Vein endothelial cell (primary cell): ENCODE data around the gene RARS2. TPM values are rescaled to one million over a fixed set of nuclear protein-coding genes. Genes with fewer than 3 reads are reported as not detected.

Experiments used
- small RNA-seq: library from RNA; depleted of rRNA; stranded (forward); fragments of <200 nt; gene quantifications from one replicate; pipeline ENCODE3, GENCODE V24; 2012
- total RNA-seq: library from RNA; depleted of rRNA; stranded (reverse); fragments of >200 nt; gene quantifications from 2 replicates; pipeline ENCODE4 v1.2.3, GENCODE V29; 2012

Gene RARS2, protein sequence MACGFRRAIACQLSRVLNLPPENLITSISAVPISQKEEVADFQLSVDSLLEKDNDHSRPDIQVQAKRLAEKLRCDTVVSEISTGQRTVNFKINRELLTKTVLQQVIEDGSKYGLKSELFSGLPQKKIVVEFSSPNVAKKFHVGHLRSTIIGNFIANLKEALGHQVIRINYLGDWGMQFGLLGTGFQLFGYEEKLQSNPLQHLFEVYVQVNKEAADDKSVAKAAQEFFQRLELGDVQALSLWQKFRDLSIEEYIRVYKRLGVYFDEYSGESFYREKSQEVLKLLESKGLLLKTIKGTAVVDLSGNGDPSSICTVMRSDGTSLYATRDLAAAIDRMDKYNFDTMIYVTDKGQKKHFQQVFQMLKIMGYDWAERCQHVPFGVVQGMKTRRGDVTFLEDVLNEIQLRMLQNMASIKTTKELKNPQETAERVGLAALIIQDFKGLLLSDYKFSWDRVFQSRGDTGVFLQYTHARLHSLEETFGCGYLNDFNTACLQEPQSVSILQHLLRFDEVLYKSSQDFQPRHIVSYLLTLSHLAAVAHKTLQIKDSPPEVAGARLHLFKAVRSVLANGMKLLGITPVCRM
- total RNA-seq = 31.0 and 32.3 TPM in 2 replicates

DNA sequence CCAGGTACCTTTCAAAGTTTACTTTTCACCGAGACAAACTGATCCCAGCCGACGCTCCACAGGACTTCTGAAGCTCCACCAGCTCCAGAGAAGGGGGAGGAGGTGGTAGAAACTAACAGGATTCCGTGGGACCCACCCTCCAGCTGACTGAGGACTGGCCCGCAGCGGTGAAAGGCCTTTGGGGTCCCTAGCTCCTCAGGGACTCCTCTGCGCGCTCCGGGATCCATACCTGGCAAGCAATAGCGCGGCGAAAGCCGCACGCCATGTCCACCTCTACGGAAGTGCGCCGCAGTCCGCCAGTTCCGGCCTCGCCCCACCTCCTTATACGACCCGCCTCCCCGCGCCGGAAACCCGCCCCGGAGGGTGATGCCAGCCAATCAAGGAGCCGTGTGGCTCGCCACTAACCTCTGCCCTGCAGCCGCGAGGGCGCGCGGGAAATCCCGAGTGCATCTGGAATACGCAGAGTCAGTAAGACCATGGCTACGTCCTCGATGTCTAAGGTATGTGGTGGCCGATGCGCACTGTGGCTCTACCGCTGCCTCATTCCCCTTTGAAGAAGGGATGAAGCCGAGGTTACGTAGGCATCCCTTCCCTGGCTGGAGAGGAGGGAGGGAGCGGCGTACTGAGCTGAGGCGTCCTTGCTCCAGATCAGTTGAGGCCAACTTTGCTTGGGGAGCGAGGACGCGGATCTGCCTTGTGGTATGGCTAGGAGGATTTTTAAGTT, at the start of gene RARS2, which contains the start of gene ORC3:
TSS of gene RARS2 (minus strand) at position 295 of the 724 bp plus-strand sequence. CDS start at position 265, 30 bp downstream.
TSS of gene ORC3 (plus strand) at position 443 of the 724 bp plus-strand sequence. CDS start at position 477, 34 bp downstream.

DNA sequence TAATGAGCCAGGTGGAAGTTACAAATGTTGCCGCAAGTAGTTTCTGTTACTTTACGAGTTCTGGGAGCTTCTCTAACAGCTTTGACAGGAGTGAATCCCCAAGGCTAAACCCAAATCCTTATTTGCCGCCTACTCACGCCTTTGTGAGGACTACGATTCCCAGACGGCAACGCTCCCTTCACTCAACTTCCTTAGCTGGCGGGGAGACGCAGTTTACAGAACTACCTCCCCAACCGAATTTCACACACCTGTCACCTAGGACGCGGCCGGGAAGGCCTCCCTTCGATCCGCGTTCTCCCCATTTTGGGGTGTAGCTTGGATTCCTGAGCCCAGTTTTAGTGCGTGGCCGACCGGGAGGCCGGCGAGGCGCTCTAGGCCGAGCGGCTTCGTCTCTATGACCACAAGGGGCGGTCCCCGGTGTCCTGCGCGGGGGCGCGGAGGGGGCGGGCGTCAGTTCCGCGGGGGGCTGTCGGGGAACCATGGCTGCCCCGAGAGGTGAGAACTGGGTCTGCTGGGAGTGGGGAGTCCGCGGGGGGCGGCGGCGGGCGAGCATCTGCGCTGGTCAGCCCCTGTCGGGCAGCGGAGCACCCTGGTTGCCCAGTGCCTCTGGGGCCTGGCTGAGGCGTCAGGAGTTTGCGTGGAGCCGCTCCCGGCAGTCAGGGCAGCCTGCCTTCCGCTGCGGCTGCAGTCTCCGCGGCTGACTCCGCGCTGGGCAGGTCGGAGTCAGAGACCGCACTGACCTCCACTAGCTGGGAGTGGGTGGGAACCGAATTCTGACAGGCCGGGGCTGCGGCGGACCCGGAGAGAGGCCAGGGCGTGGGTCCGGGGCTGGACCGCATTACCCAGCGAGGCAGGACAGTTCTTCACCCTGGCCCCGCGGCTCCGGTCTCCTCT, 117.0 kb downstream of the RARS2 start, which contains the start of gene SLC35A1:
TSS of gene SLC35A1 (plus strand) at position 450 of the 894 bp plus-strand sequence. CDS start at position 480, 30 bp downstream.

Small RNA genes lying within 50 kb of the gene (small RNA-seq; reads per million reads assigned to genes)
- not detected for gene RNU6-444P

Other genes starting within 250 kb of the RARS2 start
- 2.9 and 3.8 TPM in 2 replicates for gene C6orf163, start 245.2 kb downstream of the RARS2 start, total RNA-seq
- 0.29 and 0.65 TPM in 2 replicates for gene CFAP206, start 182.0 kb downstream of the RARS2 start, total RNA-seq
- gene SLC35A1, start 117.0 kb downstream of the RARS2 start, total RNA-seq = 12.7 and 13.4 TPM in 2 replicates
- gene ORC3, start 148 bp upstream of the RARS2 start, total RNA-seq = 17.3 and 22.3 TPM in 2 replicates
- gene AKIRIN2, start 112.2 kb upstream of the RARS2 start, total RNA-seq = 19.6 and 23.2 TPM in 2 replicates